Adrenal gland (tissue), 19 donors: ENCODE measurements around the gene RASSF6. TPM values are rescaled to one million over a fixed set of nuclear protein-coding genes. Genes with fewer than 3 reads are reported as not detected.
"Not testable (repeated sequence)": the region's sequence is repeated elsewhere in the genome, so short reads cannot be mapped to it uniquely, and the experiment has no call there.

Experiments
- DNase-seq, 7 donors: peaks; one replicate each; pipeline ENCODE4 v3.0.0-alpha.2; 2019 to 2020
- H3K27ac ChIP-seq, 5 donors: fragments of 200-600 bp; sonication (generic) in 4 of 5; 1 replicate in 3 of 5; 2 replicates in 2 of 5; pipeline versions ENCODE4 v1.5.1 to v1.8.0; 2016 to 2020; ENCODE audit warnings: mild to moderate bottlenecking in 1 of 5
- H3K27me3 ChIP-seq: fragments of 200-600 bp; 2 replicates; pipeline ENCODE4 v1.8.0; 2021
- H3K36me3 ChIP-seq, 2 donors: fragments of 200-600 bp; replicated peaks in 1 of 2; 1 replicate in 1 of 2; 2 replicates in 1 of 2; pipeline versions ENCODE4 v1.5.1 to v1.8.0; 2018 to 2022
- H3K4me1 ChIP-seq, 2 donors: fragments of 200-600 bp; replicated peaks in 1 of 2; 1 replicate in 1 of 2; 2 replicates in 1 of 2; pipeline versions ENCODE4 v1.5.1 to v1.8.0; 2018 to 2021
- H3K4me3 ChIP-seq, 4 donors: fragments of 200-600 bp; sonication (generic) in 3 of 4; one replicate each; pipeline ENCODE4 v1.5.1; 2016 to 2018
- H3K9me3 ChIP-seq, 3 donors: fragments of 200-600 bp; sonication (generic) in 1 of 3; replicated peaks in 1 of 3; 1 replicate in 2 of 3; 2 replicates in 1 of 3; pipeline versions ENCODE4 v1.5.1 to v1.8.0; 2016 to 2021
- CTCF ChIP-seq, 6 experiments: fragments of 450-650 bp in 4 of 6; fragments of 200-600 bp in 2 of 6; sonication (generic) in 1 of 6; IDR thresholded peaks; 1 replicate in 5 of 6; 2 replicates in 1 of 6; pipeline versions ENCODE4 v1.5.1 to v1.8.0; 2016 to 2021; ENCODE audit warnings: antibody characterized with exemption in 6 of 6, mild to moderate bottlenecking in 2 of 6, moderate library complexity in 1 of 6
- POLR2A ChIP-seq, 2 donors: fragments of 450-650 bp; IDR thresholded peaks; one replicate each; pipeline ENCODE4 v1.6.1; 2017; ENCODE audit warnings: antibody characterized with exemption in 2 of 2, mild to moderate bottlenecking in 2 of 2, moderate library complexity in 1 of 2
- WGBS, 4 donors: extraction: QIAGEN DNeasy Blood & Tissue Kit in 2 of 4; methylation state at CpG; one replicate each; pipeline versions ENCODE4 v1.1.5 to v1.1.7; 2013 to 2017; 5-methylcytosine and 5-hydroxymethylcytosine counted together
- intact Hi-C, 2 donors: fragments of 100-400 bp; cut with DNase I; formaldehyde crosslinking; loops; one replicate each; pipeline versions ENCODE4 v1.14.1 to v1.15.0; 2022 to 2023
- long read RNA-seq, 10 donors: library from polyadenylated mRNA in 3 of 10; unstranded in 2 of 10; stranded (forward) in 1 of 10; transcript quantifications; one replicate each; pipeline ENCODE4 v2.0.0 and lab custom pipeline, GENCODE V29; 2021 to 2026
- polyA plus RNA-seq, 3 donors: library from polyadenylated mRNA; stranded (reverse); fragments of 200-250 nt in 2 of 3; fragments of 350-450 nt in 1 of 3; fragmentation: Illumina TruSeq in 1 of 3; extraction: RNeasy Lipid Tissue Mini Kit (QIAGEN cat#74804) in 1 of 3; gene quantifications; one replicate each; pipeline ENCODE4 v1.2.3, GENCODE V29; 2013 to 2014
- total RNA-seq, 9 donors: library from RNA; depleted of rRNA in 4 of 9; stranded (reverse); fragments of >200 nt in 4 of 9; fragments of 120-200 nt in 1 of 9; fragmentation: NEBNext Ultra II Directional in 1 of 9; extraction: Animal tissue kit (Norgen Biotek cat#: 25700) in 1 of 9; gene quantifications; one replicate each; pipeline versions ENCODE4 v1.1.0 to v1.2.4, GENCODE V29; 2013 to 2023
- donor health status: healthy with polysubstance abuse.
- donor health status: Bipolar disorder and iron deficiency.
- donor health status: DM: yes; HTN: yes; CAD: no.
- donor health status: DM: no; HTN: no; CAD: no.
- donor health status: DM: no; HTN: no; CAD: no.
- donor health status: DM: yes; HTN: yes; CAD: no.

RASSF6 gene
- total RNA-seq (under 1 TPM in 1 of 9 donors, not detected in 8; 0.23 TPM), polyA plus RNA-seq (under 1 TPM; 0.07 to 0.18 (median 0.08) TPM)
- long read RNA-seq, donor 1 = 0 reads
- long read RNA-seq, donor 2 = 0 reads
- long read RNA-seq, donor 3 = 0 reads
- long read RNA-seq, donor 4 = 0 reads
- long read RNA-seq, donor 5 = 0 reads
- long read RNA-seq, donor 6 = 0 reads
- long read RNA-seq, donor 7 = 0 reads
- long read RNA-seq, donor 8 = 0 reads
- long read RNA-seq, donor 9 = 0 reads
- long read RNA-seq, donor 10 = 0 reads

- peaks cover 0 to 4% of the 10 kb centered on the region in 2 donors for H3K4me1 ChIP-seq
- intact Hi-C loops = no loop called here
- no peak for TF ChIP-seq POLR2A (IDR thresholded peaks at IDR 0.05)
- TF ChIP-seq CTCF (IDR thresholded peaks at IDR 0.05) = no peak
- no peaks in the 10 kb centered on the region for H3K9me3 ChIP-seq
- 5 to 12% (median 7%) methylated on average over 10 to 24 of the region's 24 CpGs for WGBS, 4 donors
- H3K27me3 ChIP-seq = peaks cover 11% of the 10 kb centered on the region
- H3K4me3 ChIP-seq = no peak within 1 kb of the TSS
- no peak for DNase-seq
- H3K36me3 ChIP-seq = no peaks in the 10 kb centered on the region
- no peak within 1 kb of the TSS for H3K27ac ChIP-seq
Measured at GRCh38 chr4:73620115-73620792, at the start of gene RASSF6. RASSF6 (minus strand) TSS chr4:73620436; CDS start chr4:73611795, 8,641 bp downstream.

DNA sequence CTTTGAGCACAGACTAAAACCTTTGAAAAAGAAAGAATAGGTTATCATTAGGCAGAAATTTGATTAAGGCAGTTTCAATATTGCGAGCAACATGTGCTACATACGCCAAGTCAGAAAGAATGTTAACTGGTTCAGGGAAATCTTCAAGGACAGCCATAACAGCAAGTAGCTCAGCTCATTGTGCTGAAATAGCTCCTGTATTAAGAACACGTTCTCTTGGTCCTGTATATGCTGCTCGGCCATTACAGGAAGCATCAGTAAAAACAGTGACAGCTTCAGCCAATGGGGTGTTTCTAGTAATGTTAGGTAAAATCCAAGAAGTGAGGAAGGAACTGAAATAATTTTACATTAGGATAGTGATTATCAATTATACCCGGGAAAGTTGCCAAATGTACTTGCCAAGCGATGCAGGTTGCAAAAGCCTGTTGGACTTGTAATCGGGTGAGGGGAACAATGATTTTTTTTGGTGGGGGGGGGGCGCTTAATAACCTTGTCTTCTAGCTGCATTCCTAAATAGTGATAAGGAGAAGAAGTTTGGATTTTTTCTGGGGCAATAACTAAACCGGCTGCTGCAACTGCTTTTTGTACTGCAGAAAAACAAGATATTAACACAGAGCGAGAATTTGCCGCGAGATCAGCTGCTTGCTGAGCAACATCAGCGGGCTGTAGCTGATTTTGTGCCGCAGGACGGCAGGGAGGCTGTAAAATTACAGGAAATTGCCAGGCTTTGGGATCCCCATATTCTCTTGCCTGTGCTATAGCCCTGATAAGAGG, 49.4 kb upstream of the RASSF6 start:
- peak in 6 of 7 donors; percentile 42 to 75 (median 58) for DNase-seq
- TF ChIP-seq CTCF (IDR thresholded peaks at IDR 0.05) (no peak), POLR2A (IDR thresholded peaks at IDR 0.05) (no peak)
- peak overlapping the region; percentile 44 to 89 (median 81) for H3K27ac ChIP-seq
- intact Hi-C loops = loop anchor here in 1 of 2 donors (10.0 kb wide), 3 partner anchors 195 to 465 kb away; partner anchors contain the start of gene CXCL1
- no peaks in the 10 kb centered on the region for H3K27me3 ChIP-seq
- peak overlapping the region in 2 of 4 donors; percentile 1 to 34 for H3K4me3 ChIP-seq
- peaks cover 15 to 21% of the 10 kb centered on the region in 2 donors for H3K4me1 ChIP-seq
- no peaks in the 10 kb centered on the region for H3K36me3 ChIP-seq
- H3K9me3 ChIP-seq = no peaks in the 10 kb centered on the region
- 23 to 47% (median 33%) methylated on average over 15 of the region's 15 CpGs for WGBS, 4 donors

- H3K36me3 ChIP-seq = no peaks in the 10 kb centered on the region
- H3K4me1 ChIP-seq = peaks cover 15 to 21% of the 10 kb centered on the region in 2 donors
- H3K9me3 ChIP-seq = no peaks in the 10 kb centered on the region
- intact Hi-C loops = loop anchor here in 1 of 2 donors (10.0 kb wide), 3 partner anchors 196 to 466 kb away; partner anchors contain the start of gene CXCL1
- H3K4me3 ChIP-seq = peak overlapping the region in 2 of 4 donors; percentile 1 to 34
- TF ChIP-seq POLR2A (IDR thresholded peaks at IDR 0.05) (no peak), CTCF (IDR thresholded peaks at IDR 0.05) (peak in 1 of 6 experiments; percentile 12)
- 40 to 57% (median 42%) methylated on average over 8 of the region's 8 CpGs for WGBS, 4 donors
- DNase-seq = peak; percentile 34 to 70 (median 56)
- H3K27me3 ChIP-seq = no peaks in the 10 kb centered on the region
- peak overlapping the region; percentile 42 to 89 (median 81) for H3K27ac ChIP-seq
Measured at GRCh38 chr4:73668782-73669201, 48.6 kb upstream of the RASSF6 start.

- 94 to 97% (median 95%) methylated on average over 6 to 7 of the region's 7 CpGs for WGBS, 4 donors
- not testable (repeated sequence) for H3K36me3 ChIP-seq, H3K27me3 ChIP-seq, H3K4me3 ChIP-seq, H3K27ac ChIP-seq, H3K9me3 ChIP-seq
- DNase-seq = peak in 1 of 7 donors; percentile 8
- intact Hi-C loops = loop anchor here in 1 of 2 donors (10.0 kb wide), 3 partner anchors 199 to 469 kb away; partner anchors contain the start of gene CXCL1
- H3K4me1 ChIP-seq = peaks cover 15 to 21% of the 10 kb centered on the region in 2 donors
Measured at GRCh38 chr4:73665924-73666323, 45.7 kb upstream of the RASSF6 start.
